Loucy (cell line): ENCODE results near the gene ALG1.
"Not testable (repeated sequence)": the region's sequence is repeated elsewhere in the genome, so short reads cannot be mapped to it uniquely, and the experiment has no call there.

Experiments
- H2AFZ ChIP-seq: fragments of 200-600 bp; sonication (generic); 2 replicates; pipeline ENCODE4 v1.6.0; 2016; ENCODE audit warnings: antibody characterized with exemption, mild to moderate bottlenecking, low read length, moderate library complexity
- H3F3A ChIP-seq: fragments of 200-600 bp; 2 replicates; pipeline ENCODE4 v1.6.0; 2016; ENCODE audit warnings: antibody characterized with exemption, low read depth, mild to moderate bottlenecking
- H3K27me3 ChIP-seq: fragments of 200-600 bp; sonication (generic); 2 replicates; pipeline ENCODE4 v1.6.1; 2014; ENCODE audit warnings: low read length, mild to moderate bottlenecking; ENCODE audit not compliant: insufficient read depth, poor library complexity, severe bottlenecking
- H3K36me3 ChIP-seq: fragments of 200-600 bp; sonication (generic); 2 replicates; pipeline ENCODE4 v1.6.1; 2016; ENCODE audit warnings: low read length; ENCODE audit not compliant: insufficient read depth
- H3K4me1 ChIP-seq: fragments of 200-600 bp; sonication (generic); 2 replicates; pipeline ENCODE4 v1.5.1; 2014; ENCODE audit warnings: low read length, mild to moderate bottlenecking; ENCODE audit not compliant: insufficient read depth, poor library complexity, severe bottlenecking
- H3K4me2 ChIP-seq: fragments of 200-600 bp; sonication (generic); 2 replicates; pipeline ENCODE4 v1.6.0; 2014; ENCODE audit warnings: antibody characterized with exemption, low read length, low read depth, mild to moderate bottlenecking; ENCODE audit not compliant: poor library complexity, severe bottlenecking
- H3K4me3 ChIP-seq: fragments of 200-600 bp; sonication (generic); 2 replicates; pipeline ENCODE4 v1.5.1; 2014; ENCODE audit warnings: low read length, mild to moderate bottlenecking, mixed read lengths; ENCODE audit not compliant: poor library complexity, severe bottlenecking
- H3K79me2 ChIP-seq: fragments of 200-600 bp; sonication (generic); 2 replicates; pipeline ENCODE4 v1.6.1; 2014; ENCODE audit warnings: low read length; ENCODE audit not compliant: insufficient read depth
- H3K9ac ChIP-seq: fragments of 200-600 bp; sonication (generic); 2 replicates; pipeline ENCODE4 v1.6.0; 2014; ENCODE audit warnings: mild to moderate bottlenecking, low read depth, low read length, moderate library complexity; ENCODE audit not compliant: poor library complexity, severe bottlenecking
- H3K9me2 ChIP-seq: fragments of 200-600 bp; sonication (generic); replicated peaks from 2 replicates; pipeline ENCODE4 v1.6.1; 2016; ENCODE audit warnings: low read depth, low read length, mixed read lengths
- H3K9me3 ChIP-seq: fragments of 200-600 bp; sonication (generic); 2 replicates; pipeline ENCODE4 v1.6.1; 2014; ENCODE audit warnings: mild to moderate bottlenecking, antibody characterized with exemption, low read length, low read depth; ENCODE audit not compliant: insufficient read depth
- H4K20me1 ChIP-seq: fragments of 200-600 bp; sonication (generic); 2 replicates; pipeline ENCODE4 v1.6.0; 2014; ENCODE audit warnings: antibody characterized with exemption, low read length, mild to moderate bottlenecking; ENCODE audit not compliant: insufficient read depth, poor library complexity, severe bottlenecking
- CTCF ChIP-seq: fragments of 200-600 bp; sonication (generic); conservative IDR thresholded peaks from 2 replicates; pipeline ENCODE4 v1.5.1; 2014; ENCODE audit warnings: mild to moderate bottlenecking, antibody characterized with exemption, low read length

The ALG1 gene

GRCh38 chr16:5084802-5085201, 13.2 kb downstream of the ALG1 start:
- H3K4me3 ChIP-seq, H3K4me2 ChIP-seq: not testable (repeated sequence)

GRCh38 chr16:5085716-5086115, 14.1 kb downstream of the ALG1 start:
- H2AFZ ChIP-seq, H3K4me2 ChIP-seq, H3K79me2 ChIP-seq, H3K27me3 ChIP-seq, H3K4me1 ChIP-seq, H4K20me1 ChIP-seq, H3F3A ChIP-seq, H3K4me3 ChIP-seq, H3K9me2 ChIP-seq, H3K9ac ChIP-seq, H3K9me3 ChIP-seq, H3K36me3 ChIP-seq: not testable (repeated sequence)

More at GRCh38 chr16:5084802-5085201, 13.2 kb downstream of the ALG1 start:
- H3K27me3 ChIP-seq, H4K20me1 ChIP-seq, H3K36me3 ChIP-seq, H3K4me1 ChIP-seq, H3K9me2 ChIP-seq, H3F3A ChIP-seq, H3K79me2 ChIP-seq, H3K9me3 ChIP-seq, H2AFZ ChIP-seq, H3K9ac ChIP-seq: not testable (repeated sequence)
- peak; percentile 49 for TF ChIP-seq CTCF

GRCh38 chr16:5088086-5088790, 16.6 kb downstream of the ALG1 start:
- not testable (repeated sequence) for H3K9ac ChIP-seq, H3K4me1 ChIP-seq, H3K4me2 ChIP-seq, H3K27me3 ChIP-seq, H3K9me2 ChIP-seq, H2AFZ ChIP-seq, H3F3A ChIP-seq, H4K20me1 ChIP-seq, H3K9me3 ChIP-seq, H3K36me3 ChIP-seq, H3K79me2 ChIP-seq, H3K4me3 ChIP-seq

- not testable (repeated sequence) for H3K9ac ChIP-seq, H3K4me2 ChIP-seq, H3K9me3 ChIP-seq, H3K9me2 ChIP-seq, H3K4me1 ChIP-seq, H3F3A ChIP-seq, H4K20me1 ChIP-seq, H3K4me3 ChIP-seq, H3K27me3 ChIP-seq, H2AFZ ChIP-seq, H3K79me2 ChIP-seq, H3K36me3 ChIP-seq
These were observed 17.3 kb downstream of the ALG1 start for GRCh38 chr16:5088936-5089335.

GRCh38 chr16:5089911-5090555, 18.4 kb downstream of the ALG1 start:
- H3K9me3 ChIP-seq, H3F3A ChIP-seq, H3K27me3 ChIP-seq, H3K36me3 ChIP-seq, H3K79me2 ChIP-seq, H3K4me3 ChIP-seq, H3K4me1 ChIP-seq, H3K9ac ChIP-seq, H2AFZ ChIP-seq, H3K4me2 ChIP-seq, H3K9me2 ChIP-seq, H4K20me1 ChIP-seq: not testable (repeated sequence)

- not testable (repeated sequence) for H4K20me1 ChIP-seq, H3K27me3 ChIP-seq, H3K9me2 ChIP-seq, H3K9ac ChIP-seq, H3K9me3 ChIP-seq, H3F3A ChIP-seq, H3K4me3 ChIP-seq, H2AFZ ChIP-seq, H3K36me3 ChIP-seq, H3K79me2 ChIP-seq, H3K4me2 ChIP-seq, H3K4me1 ChIP-seq
These were observed 18.9 kb downstream of the ALG1 start for GRCh38 chr16:5090592-5090991.

- not testable (repeated sequence) for H3K79me2 ChIP-seq, H2AFZ ChIP-seq, H4K20me1 ChIP-seq, H3K4me1 ChIP-seq, H3K27me3 ChIP-seq, H3K4me3 ChIP-seq, H3K9me3 ChIP-seq, H3F3A ChIP-seq, H3K9me2 ChIP-seq, H3K4me2 ChIP-seq, H3K9ac ChIP-seq, H3K36me3 ChIP-seq
These were observed 21.4 kb downstream of the ALG1 start for GRCh38 chr16:5093081-5093480.
